ENCODE results near the gene ZNF497. TPM values are rescaled to one million over a fixed set of nuclear protein-coding genes. Genes with fewer than 3 reads are reported as not detected.
A peak's percentile ranks its signal among the peaks of the same experiment; 100 is the strongest.

The ZNF497 gene
- total RNA-seq, 2 donors from 2014 or later: 1.5 to 2.4 TPM

DNA sequence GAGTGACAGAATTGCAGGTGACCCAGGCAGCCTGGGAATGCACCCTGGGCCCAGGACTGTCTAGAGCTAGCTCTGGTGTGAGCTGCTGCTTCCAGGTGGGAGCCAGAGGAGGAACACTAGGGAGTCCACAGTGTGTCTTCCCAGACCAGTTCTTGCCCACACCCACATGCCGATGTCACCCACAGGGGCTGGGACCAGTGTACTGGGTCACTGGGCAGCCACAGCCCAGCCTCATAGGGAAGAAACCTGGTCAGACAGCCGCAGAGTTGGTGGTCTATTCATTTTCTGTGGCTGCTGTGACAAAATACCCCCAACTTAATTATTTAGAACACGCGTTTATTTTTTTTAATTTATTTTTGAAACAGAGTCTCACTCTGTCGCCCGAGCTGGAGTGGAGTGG is 36.0 kb upstream of the ZNF497 start:
- ATAC-seq (replicated peaks in 1 of 2) (no peak), DNase-seq (no peak)
- H3K36me3 Mint-ChIP-seq (ENCODE audit: insufficient read depth in 2 of 2): peaks cover 8 to 15% of the 10 kb centered on the region in 2 donors
- H3K27ac Mint-ChIP-seq: no peak overlapping the region
- H3K9me3 Mint-ChIP-seq: no peaks in the 10 kb centered on the region
- H3K4me1 Mint-ChIP-seq (ENCODE audit: low read depth): peaks cover 32% of the 10 kb centered on the region
- no peaks in the 10 kb centered on the region for H3K27me3 Mint-ChIP-seq (ENCODE audit: low read depth)
- no peak overlapping the region for H3K4me3 Mint-ChIP-seq

DNA sequence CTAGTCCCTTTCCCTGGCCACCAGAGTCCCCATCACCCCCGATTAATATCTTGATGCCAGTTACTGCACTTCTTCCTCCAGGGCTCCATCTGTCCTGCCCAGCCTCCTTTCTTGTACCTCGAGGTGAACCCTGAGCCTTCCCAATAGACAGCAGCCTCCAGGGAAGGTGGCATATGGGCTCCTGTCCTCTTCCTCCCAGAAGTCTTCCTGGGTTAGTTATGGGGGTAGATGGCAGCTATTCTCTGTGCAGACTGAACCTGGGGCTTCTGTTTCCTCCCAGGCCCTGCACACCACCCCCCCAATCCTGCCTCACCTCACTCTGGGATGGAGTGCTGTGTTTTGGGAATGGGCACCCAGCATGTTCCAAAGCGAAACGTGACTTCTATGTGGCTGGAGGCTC is 35.5 kb upstream of the ZNF497 start:
- ATAC-seq (replicated peaks in 1 of 2): no peak
- H3K4me1 Mint-ChIP-seq (ENCODE audit: low read depth): peaks cover 34% of the 10 kb centered on the region
- no peaks in the 10 kb centered on the region for H3K9me3 Mint-ChIP-seq
- no peaks in the 10 kb centered on the region for H3K27me3 Mint-ChIP-seq (ENCODE audit: low read depth)
- no peak overlapping the region for H3K27ac Mint-ChIP-seq
- H3K36me3 Mint-ChIP-seq (ENCODE audit: insufficient read depth in 2 of 2): peaks cover 8 to 17% of the 10 kb centered on the region in 2 donors
- DNase-seq: no peak
- H3K4me3 Mint-ChIP-seq: no peak overlapping the region

DNA sequence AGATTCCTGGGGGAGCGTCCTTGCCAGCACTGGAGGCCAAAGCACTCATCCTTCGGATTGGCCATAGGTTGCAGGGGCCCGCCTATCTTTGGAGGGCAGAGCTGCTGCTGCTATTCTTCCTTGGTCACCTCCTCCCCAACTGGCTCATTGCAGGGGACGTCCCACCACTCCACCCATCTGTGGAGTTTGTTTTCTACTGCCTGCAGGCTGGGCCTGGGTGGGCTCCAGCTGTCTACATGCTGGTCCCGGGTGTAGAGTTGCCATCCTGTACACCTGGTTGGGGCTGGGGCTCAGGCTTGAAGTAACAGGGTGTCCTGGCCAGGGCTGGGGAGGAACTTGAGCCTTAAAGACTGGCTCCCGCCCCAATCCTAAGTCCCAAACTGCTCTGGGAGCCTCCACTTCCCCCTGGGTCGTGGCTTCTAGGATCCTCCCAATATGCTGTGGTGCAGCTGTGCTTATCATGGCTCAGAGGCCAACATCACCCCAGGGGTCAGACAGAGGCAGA is 35.0 kb upstream of the ZNF497 start:
- Mint-ChIP-seq H3K4me1 (ENCODE audit: low read depth) (peaks cover 34% of the 10 kb centered on the region), H3K36me3 (ENCODE audit: insufficient read depth in 2 of 2) (peaks cover 10 to 19% of the 10 kb centered on the region in 2 donors), H3K27me3 (ENCODE audit: low read depth) (no peaks in the 10 kb centered on the region), H3K9me3 (no peaks in the 10 kb centered on the region), H3K27ac (no peak overlapping the region), H3K4me3 (no peak overlapping the region)
- DNase-seq (no peak), ATAC-seq (replicated peaks in 1 of 2) (no peak)

DNA sequence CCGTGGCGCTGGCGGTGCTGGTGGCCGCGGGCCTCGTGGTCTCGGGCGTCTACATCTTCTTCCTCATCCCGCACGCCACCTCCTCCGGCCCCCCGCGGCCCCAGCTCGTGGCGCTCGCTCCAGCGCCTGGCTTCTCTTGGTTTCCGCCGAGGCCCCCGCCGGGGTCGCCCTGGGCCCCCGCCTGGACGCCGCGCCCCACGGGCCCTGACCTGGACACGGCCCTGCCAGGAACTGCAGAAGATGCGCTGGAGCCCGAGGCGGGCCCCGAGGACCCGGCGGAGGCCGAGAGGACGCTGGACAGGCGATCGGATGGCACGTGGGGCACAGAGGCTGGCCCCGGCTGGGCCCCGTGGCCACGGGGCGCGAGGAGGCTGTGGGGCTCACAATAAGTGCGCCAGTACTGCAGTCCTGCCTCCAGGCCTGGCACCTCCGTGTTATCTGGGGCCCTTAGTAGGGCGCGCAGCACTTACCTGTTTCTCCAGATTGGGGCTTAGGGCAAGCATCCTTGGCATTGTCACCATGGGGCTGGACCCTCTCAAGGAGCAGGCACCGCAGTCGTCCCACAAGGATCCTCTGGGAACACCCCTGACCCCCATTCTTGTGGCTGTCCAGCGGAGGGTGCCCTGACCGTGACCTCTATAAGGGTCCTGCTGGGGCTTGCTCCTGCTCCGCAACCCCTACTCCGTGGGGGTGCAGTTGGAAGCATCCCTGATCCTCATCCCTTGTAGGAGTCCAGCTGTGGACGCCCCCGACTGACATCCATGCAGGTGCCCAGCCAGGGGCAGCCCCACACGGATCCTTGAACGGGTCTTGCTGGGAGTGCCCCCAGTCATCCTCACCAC is 34.4 kb upstream of the ZNF497 start:
- H3K27ac Mint-ChIP-seq: no peak overlapping the region
- peaks cover 10 to 19% of the 10 kb centered on the region in 2 donors for H3K36me3 Mint-ChIP-seq (ENCODE audit: insufficient read depth in 2 of 2)
- H3K9me3 Mint-ChIP-seq: no peaks in the 10 kb centered on the region
- peaks cover 28% of the 10 kb centered on the region for H3K4me1 Mint-ChIP-seq (ENCODE audit: low read depth)
- DNase-seq: no peak
- ATAC-seq (replicated peaks in 1 of 2): no peak
- H3K27me3 Mint-ChIP-seq (ENCODE audit: low read depth): no peaks in the 10 kb centered on the region
- H3K4me3 Mint-ChIP-seq: no peak overlapping the region

DNA sequence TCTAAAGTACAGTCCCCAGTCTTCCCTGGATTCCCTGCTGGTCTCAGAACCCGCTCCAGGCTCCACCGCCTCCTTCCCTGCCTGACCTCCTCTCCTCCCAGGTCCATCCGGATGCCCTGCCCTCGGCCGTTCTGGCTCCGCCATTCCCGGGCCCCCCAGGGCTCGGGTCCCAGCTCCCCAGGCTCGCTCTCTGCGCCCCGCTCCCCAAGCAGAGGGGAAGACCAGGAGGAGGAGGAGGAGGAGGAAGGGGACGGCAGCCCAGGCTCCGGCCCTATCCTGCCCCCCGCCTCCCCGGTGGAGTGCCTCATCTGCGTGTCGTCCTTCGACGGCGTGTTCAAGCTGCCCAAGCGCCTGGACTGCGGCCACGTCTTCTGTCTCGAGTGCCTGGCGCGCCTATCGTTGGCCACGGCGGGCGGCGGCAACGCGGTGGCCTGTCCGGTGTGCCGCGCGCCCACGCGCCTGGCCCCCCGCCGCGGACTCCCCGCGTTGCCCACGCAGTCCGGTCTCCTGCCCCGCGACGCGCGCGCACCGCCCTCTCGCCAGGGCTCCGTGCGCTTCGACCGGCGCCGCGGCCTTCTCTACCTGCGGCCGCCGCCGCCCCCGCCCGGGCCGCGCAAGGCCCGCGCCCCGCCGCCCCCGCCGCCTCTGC is 33.6 kb upstream of the ZNF497 start:
- Mint-ChIP-seq H3K4me1 (ENCODE audit: low read depth) (peaks cover 25% of the 10 kb centered on the region), H3K4me3 (no peak overlapping the region), H3K27ac (no peak overlapping the region), H3K36me3 (ENCODE audit: insufficient read depth in 2 of 2) (peaks cover 10 to 19% of the 10 kb centered on the region in 2 donors), H3K27me3 (ENCODE audit: low read depth) (no peaks in the 10 kb centered on the region), H3K9me3 (no peaks in the 10 kb centered on the region)
- no peak for ATAC-seq (replicated peaks in 1 of 2)
- DNase-seq: no peak

DNA sequence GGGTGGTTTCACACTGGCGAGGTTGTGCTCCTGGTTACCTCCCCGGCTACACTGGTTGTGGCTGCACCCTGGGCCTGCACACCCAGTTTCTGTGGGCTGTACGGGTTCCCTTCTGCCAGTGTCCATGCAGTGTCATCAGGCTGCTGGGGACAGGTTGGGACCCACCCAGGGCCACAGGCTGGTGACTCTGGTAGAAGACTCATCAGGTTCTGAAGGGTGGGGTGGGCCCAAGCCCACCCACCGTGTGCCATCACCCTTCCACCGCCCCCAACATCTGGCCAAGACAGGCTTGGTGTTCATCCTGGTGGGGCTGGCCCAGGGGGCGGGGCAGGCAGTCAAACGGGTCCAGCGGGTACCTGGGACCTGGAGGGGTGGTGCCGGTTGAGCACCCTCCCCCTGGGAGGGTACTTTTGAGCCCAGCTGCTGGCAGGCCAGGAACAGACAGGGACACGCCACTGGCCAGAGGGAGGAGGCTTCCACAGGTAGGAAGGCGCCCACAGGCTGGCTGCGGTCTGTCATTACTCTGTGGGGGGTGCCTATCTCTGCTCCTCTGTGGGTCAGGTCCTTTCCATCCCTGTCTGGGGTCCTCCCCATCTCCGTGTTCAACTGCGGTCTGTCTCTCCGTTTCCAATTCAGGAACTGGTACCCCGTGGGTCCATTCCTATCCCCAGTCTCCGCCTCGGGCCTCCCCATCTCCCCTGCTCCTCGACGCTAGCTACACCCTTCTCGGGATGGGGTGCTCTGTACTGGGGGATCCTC is 32.8 kb upstream of the ZNF497 start, which contains the start of gene RNF225:
Gene RNF225 (plus strand): TSS at position 437 of the 759 bp plus-strand sequence. CDS start 434 bp downstream, outside the sequence.
- Mint-ChIP-seq H3K27ac (no peak within 1 kb of the TSS), H3K4me1 (ENCODE audit: low read depth) (peaks cover 24% of the 10 kb centered on the region)

DNA sequence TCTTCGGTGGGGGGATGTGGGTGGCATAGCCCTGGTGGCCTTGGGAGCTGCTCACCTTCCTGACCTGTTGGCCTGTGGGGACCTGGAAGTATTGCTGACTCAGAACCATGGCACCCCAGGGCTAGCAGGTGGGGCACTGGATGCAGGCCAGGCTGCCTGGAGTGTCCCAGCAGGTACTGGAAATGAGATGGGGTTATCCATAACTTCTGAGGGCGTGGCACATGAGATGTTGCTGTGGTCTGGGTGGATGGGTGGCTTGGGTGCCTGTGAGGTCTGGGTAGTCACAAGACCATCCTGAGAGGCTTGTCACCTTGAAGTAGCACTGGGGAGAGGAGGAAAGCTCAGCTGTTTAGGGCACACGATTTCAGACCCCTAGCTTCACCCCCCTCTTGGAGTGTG is 32.3 kb upstream of the ZNF497 start:
- H3K27me3 Mint-ChIP-seq (ENCODE audit: low read depth): no peaks in the 10 kb centered on the region
- DNase-seq (no peak), ATAC-seq (replicated peaks in 1 of 2) (peak in 1 of 2 donors; percentile 6)
- H3K27ac Mint-ChIP-seq: no peak overlapping the region
- H3K36me3 Mint-ChIP-seq (ENCODE audit: insufficient read depth in 2 of 2): peaks cover 13 to 26% of the 10 kb centered on the region in 2 donors
- no peaks in the 10 kb centered on the region for H3K9me3 Mint-ChIP-seq
- H3K4me3 Mint-ChIP-seq: no peak overlapping the region
- peaks cover 20% of the 10 kb centered on the region for H3K4me1 Mint-ChIP-seq (ENCODE audit: low read depth)

More for the DNA sequence above, 32.8 kb upstream of the ZNF497 start, which contains the start of gene RNF225:
- H3K27me3 Mint-ChIP-seq (ENCODE audit: low read depth): no peaks in the 10 kb centered on the region
- H3K9me3 Mint-ChIP-seq: no peaks in the 10 kb centered on the region
- ATAC-seq (replicated peaks in 1 of 2): peak in 1 of 2 donors; percentile 6
- no peak within 1 kb of the TSS for H3K4me3 Mint-ChIP-seq
- no peak for DNase-seq
- H3K36me3 Mint-ChIP-seq (ENCODE audit: insufficient read depth in 2 of 2): peaks cover 13 to 24% of the 10 kb centered on the region in 2 donors

DNA sequence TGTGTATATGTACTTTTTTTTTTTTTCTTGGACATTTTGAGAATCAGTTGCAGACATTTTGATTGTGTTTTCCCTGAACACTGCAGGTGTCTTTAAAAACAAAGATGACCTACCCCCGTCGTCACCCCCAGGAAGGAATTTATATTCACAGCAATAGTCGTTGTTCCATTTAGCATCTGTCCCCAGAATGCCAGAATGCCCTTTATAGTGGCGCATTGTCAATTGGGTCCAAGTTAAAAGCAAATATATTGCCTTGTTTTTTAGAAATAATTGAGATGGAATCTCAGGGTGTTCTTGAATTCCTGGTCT is 31.1 kb upstream of the ZNF497 start:
- peaks cover 13 to 33% of the 10 kb centered on the region in 2 donors for H3K36me3 Mint-ChIP-seq (ENCODE audit: insufficient read depth in 2 of 2)
- H3K9me3 Mint-ChIP-seq: no peaks in the 10 kb centered on the region
- H3K27me3 Mint-ChIP-seq (ENCODE audit: low read depth): no peaks in the 10 kb centered on the region
- ATAC-seq (replicated peaks in 1 of 2): no peak
- H3K27ac Mint-ChIP-seq: no peak overlapping the region
- no peak overlapping the region for H3K4me3 Mint-ChIP-seq
- no peak for DNase-seq
- H3K4me1 Mint-ChIP-seq (ENCODE audit: low read depth): peaks cover 29% of the 10 kb centered on the region

DNA sequence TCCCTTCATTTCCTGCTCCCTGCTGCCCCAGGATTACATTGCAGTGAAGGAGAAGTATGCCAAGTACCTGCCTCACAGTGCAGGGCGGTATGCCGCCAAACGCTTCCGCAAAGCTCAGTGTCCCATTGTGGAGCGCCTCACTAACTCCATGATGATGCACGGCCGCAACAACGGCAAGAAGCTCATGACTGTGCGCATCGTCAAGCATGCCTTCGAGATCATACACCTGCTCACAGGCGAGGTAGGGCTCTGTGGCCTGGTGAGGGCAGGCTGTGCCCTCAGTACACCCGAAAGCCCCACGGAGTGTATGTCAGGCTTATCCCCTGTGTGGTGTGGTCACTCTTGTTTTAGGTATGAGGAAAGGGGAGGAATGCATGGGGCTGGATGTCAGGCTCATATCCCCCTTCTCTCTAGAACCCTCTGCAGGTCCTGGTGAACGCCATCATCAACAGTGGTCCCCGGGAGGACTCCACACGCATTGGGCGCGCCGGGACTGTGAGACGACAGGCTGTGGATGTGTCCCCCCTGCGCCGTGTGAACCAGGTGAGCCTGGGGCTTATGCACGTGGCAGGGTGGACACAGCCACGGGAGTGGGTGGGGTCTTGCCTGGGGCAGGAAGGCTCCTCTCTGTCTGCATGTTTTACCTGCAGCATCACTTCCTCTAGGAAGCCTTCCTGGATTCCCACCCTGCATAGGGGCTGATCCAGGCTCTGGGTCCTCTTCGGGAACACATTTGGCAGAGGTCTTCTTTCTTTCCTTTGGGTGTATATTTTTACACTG is 30.6 kb upstream of the ZNF497 start:
- peaks cover 34% of the 10 kb centered on the region for H3K4me1 Mint-ChIP-seq (ENCODE audit: low read depth)
- H3K27ac Mint-ChIP-seq: no peak overlapping the region
- H3K36me3 Mint-ChIP-seq (ENCODE audit: insufficient read depth in 2 of 2): peaks cover 13 to 36% of the 10 kb centered on the region in 2 donors

DNA sequence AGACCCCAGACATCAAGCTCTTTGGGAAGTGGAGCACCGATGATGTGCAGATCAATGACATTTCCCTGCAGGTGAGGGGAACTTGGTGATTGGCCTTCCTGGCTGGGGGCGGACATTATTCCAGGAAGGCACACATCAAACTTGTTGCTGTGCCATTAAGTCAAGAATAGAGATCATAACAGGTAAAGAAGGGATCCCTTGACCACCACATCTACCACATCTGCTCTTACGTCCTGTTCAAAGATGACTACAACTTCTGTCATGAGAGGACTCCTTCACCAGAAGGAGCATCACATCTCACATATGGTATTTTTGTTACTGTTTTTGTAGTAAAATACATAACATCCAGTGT is 25.6 kb upstream of the ZNF497 start:
- H3K4me1 Mint-ChIP-seq (ENCODE audit: low read depth): peaks cover 39% of the 10 kb centered on the region
- DNase-seq (no peak), ATAC-seq (replicated peaks in 1 of 2) (no peak)
- H3K4me3 Mint-ChIP-seq: peak overlapping the region; percentile 96
- peaks cover 8 to 28% of the 10 kb centered on the region in 2 donors for H3K36me3 Mint-ChIP-seq (ENCODE audit: insufficient read depth in 2 of 2)
- peak overlapping the region; percentile 97 for H3K27ac Mint-ChIP-seq
- no peaks in the 10 kb centered on the region for H3K27me3 Mint-ChIP-seq (ENCODE audit: low read depth)
- H3K9me3 Mint-ChIP-seq: no peaks in the 10 kb centered on the region

More for the DNA sequence above, 30.6 kb upstream of the ZNF497 start:
- DNase-seq (no peak), ATAC-seq (replicated peaks in 1 of 2) (no peak)
- Mint-ChIP-seq H3K27me3 (ENCODE audit: low read depth) (no peaks in the 10 kb centered on the region), H3K4me3 (no peak overlapping the region), H3K9me3 (no peaks in the 10 kb centered on the region)

DNA sequence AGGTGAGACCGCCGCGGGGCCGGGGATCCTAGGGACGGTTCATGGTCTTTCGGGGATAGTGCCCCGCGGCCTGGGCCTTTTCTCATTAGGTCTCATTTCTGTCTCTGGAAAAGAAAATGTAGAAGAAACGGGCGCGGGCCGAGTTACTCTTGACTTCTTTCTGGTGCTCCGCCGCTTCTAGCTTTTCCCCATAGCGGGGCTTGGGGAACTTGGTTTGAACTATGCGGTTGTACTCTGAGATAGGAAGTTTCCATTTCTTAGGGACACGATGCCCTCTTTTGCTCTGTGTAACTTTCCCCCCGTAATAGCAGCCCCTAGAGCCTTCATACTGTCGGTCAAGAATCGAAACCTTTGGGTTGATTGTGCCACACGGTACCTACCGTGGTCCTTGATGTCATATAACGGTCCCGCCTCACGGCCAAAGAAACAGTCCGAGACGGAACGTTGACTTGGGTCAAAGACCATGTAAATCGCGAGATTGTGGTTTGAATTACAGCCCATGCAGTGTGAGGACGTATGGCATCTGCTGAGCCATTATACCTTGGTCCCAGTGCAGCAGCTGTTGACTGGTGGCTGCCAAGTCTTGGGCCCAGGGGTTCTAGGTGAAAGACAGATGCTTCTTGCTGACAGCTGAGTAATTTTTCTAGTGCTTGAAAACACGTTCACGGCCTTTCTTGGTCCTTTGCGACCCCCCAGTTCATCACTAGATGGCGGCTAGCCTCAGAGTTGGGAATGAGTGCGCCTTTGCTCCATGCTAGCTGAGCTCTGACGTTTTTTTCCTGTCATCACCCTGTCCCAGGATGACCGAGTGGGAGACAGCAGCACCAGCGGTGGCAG is 25.0 kb upstream of the ZNF497 start:
- H3K9me3 Mint-ChIP-seq: no peaks in the 10 kb centered on the region
- H3K4me3 Mint-ChIP-seq: peak overlapping the region; percentile 96
- peak overlapping the region; percentile 97 for H3K27ac Mint-ChIP-seq
- ATAC-seq (replicated peaks in 1 of 2) (no peak), DNase-seq (no peak)
- H3K36me3 Mint-ChIP-seq (ENCODE audit: insufficient read depth in 2 of 2): peaks cover 6 to 26% of the 10 kb centered on the region in 2 donors
- no peaks in the 10 kb centered on the region for H3K27me3 Mint-ChIP-seq (ENCODE audit: low read depth)
- peaks cover 39% of the 10 kb centered on the region for H3K4me1 Mint-ChIP-seq (ENCODE audit: low read depth)

All from activated T-cell treated with anti-CD3 and anti-CD28 coated beads, Interleukin-2, amount 50 U/mL, for 72 hours (primary cell).